WERI-Rb-1 (cell line): ENCODE measurements around the gene INPP4A.

Experiments
- DNase-seq: peaks from one replicate; pipeline ENCODE4 v3.0.0-alpha.2; 2020
- H3K27ac ChIP-seq: fragments of 250-450 bp; sonication (Bioruptor Pico); 2 replicates; pipeline ENCODE4 v1.5.1; 2020; ENCODE audit warnings: mild to moderate bottlenecking, moderate library complexity
- H3K27me3 ChIP-seq: fragments of 250-450 bp; sonication (Bioruptor Pico); 2 replicates; pipeline ENCODE4 v1.5.1; 2021; ENCODE audit warnings: mild to moderate bottlenecking, low read depth, moderate library complexity; ENCODE audit not compliant: insufficient read depth, severe bottlenecking
- H3K36me3 ChIP-seq: fragments of 250-450 bp; sonication (Bioruptor Pico); 2 replicates; pipeline ENCODE4 v1.5.1; 2020; ENCODE audit warnings: mild to moderate bottlenecking, moderate library complexity
- H3K4me3 ChIP-seq: 2 replicates; pipeline ENCODE4 v1.5.1; 2011; ENCODE audit warnings: low read depth, mild to moderate bottlenecking, control low read depth, low read length
- H3K9me3 ChIP-seq: fragments of 250-450 bp; sonication (Bioruptor Pico); 2 replicates; pipeline ENCODE4 v1.5.1; 2021; ENCODE audit warnings: mild to moderate bottlenecking, moderate library complexity; ENCODE audit not compliant: severe bottlenecking
- CTCF ChIP-seq: IDR thresholded peaks from 2 replicates; pipeline ENCODE4 v1.5.1; 2011; ENCODE audit warnings: low read depth, mild to moderate bottlenecking, control low read depth, inconsistent platforms, low read length

Gene INPP4A

GRCh38 chr2:98605076-98605475, 160.4 kb downstream of the INPP4A start:
- Histone ChIP-seq H3K27me3 (no peaks in the 10 kb centered on the region), H3K36me3 (peaks cover 27% of the 10 kb centered on the region), H3K4me3 (no peak overlapping the region), H3K27ac (no peak overlapping the region), H3K9me3 (no peaks in the 10 kb centered on the region)
- no peak for DNase-seq
- no peak for TF ChIP-seq CTCF

GRCh38 chr2:98606431-98606830, 161.8 kb downstream of the INPP4A start:
- Histone ChIP-seq H3K9me3 (no peaks in the 10 kb centered on the region), H3K36me3 (peaks cover 27% of the 10 kb centered on the region), H3K4me3 (no peak overlapping the region), H3K27ac (no peak overlapping the region), H3K27me3 (no peaks in the 10 kb centered on the region)
- DNase-seq = no peak
- TF ChIP-seq CTCF = no peak

GRCh38 chr2:98607104-98607503, 162.4 kb downstream of the INPP4A start:
- no peak for TF ChIP-seq CTCF
- Histone ChIP-seq H3K27ac (no peak overlapping the region), H3K9me3 (no peaks in the 10 kb centered on the region), H3K27me3 (no peaks in the 10 kb centered on the region), H3K36me3 (peaks cover 29% of the 10 kb centered on the region), H3K4me3 (peak overlapping the region; percentile 73)
- DNase-seq = no peak

- TF ChIP-seq CTCF = no peak
- Histone ChIP-seq H3K27me3 (no peaks in the 10 kb centered on the region), H3K27ac (peak overlapping the region; percentile 87), H3K9me3 (no peaks in the 10 kb centered on the region), H3K36me3 (peaks cover 34% of the 10 kb centered on the region), H3K4me3 (peak overlapping the region; percentile 73)
- no peak for DNase-seq
These were observed 163.1 kb downstream of the INPP4A start for GRCh38 chr2:98607741-98608115.

GRCh38 chr2:98608116-98608961, 163.7 kb downstream of the INPP4A start, which contains the start of the genes COA5 and UNC50:
COA5 (minus strand) TSS chr2:98608512; CDS start chr2:98608405, 107 bp downstream.
UNC50 (plus strand) TSS chr2:98608589; CDS start chr2:98609760, 1,171 bp downstream.
- peak; percentile 89 for DNase-seq
- H3K27me3 ChIP-seq = no peaks in the 10 kb centered on the region
- H3K36me3 ChIP-seq = peaks cover 37% of the 10 kb centered on the region
- no peak for TF ChIP-seq CTCF
- H3K4me3 ChIP-seq = peak within 1 kb of the TSS; percentile 73
- H3K9me3 ChIP-seq = no peaks in the 10 kb centered on the region
- peak within 1 kb of the TSS; percentile 87 for H3K27ac ChIP-seq
